GM12878 (cell line): Measurements from ENCODE around the gene GALNS. TPM values are rescaled to one million over a fixed set of nuclear protein-coding genes. Genes with fewer than 3 reads are reported as not detected.

Source experiments
- ATAC-seq: fragments of 200-7000 bp; cut with Tn5 transposase; 3 replicates; pipeline ENCODE4 v1.9.1; 2020; ENCODE audit warnings: mild to moderate bottlenecking, moderate library complexity
- BruUV-seq: library from RNA; stranded (reverse); fragments of 400-500 nt; replicated peaks from 2 replicates; lab custom pipeline; 2021; lab: Mats Ljungman, UMichigan
- CTCF ChIA-PET: fragments of 300-600 bp; sonication (Branson Sonifier 250); formaldehyde crosslinking; extraction: SDS; loops from one replicate; lab custom pipeline; 2021; ENCODE audit warnings: inconsistent platforms; lab: Yijun Ruan, JAX
- POLR2A ChIA-PET: fragments of 350-600 bp; formaldehyde crosslinking; extraction: SDS; loops from one replicate; lab custom pipeline; 2021; ENCODE audit warnings: inconsistent platforms; lab: Charles Lee
- RAD21 ChIA-PET: fragments of 300-600 bp; sonication (Branson Sonifier 250); formaldehyde crosslinking; loops from one replicate; lab custom pipeline; 2023; ENCODE audit warnings: antibody characterized with exemption; ENCODE audit not compliant: unreplicated experiment; lab: Charles Lee
- SMC1A ChIA-PET: fragments of 300-600 bp; sonication (Branson Sonifier 250); formaldehyde crosslinking; loops from one replicate; lab custom pipeline; 2023; ENCODE audit not compliant: unreplicated experiment, uncharacterized antibody; lab: Charles Lee
- DNase-seq: peaks from one replicate; pipeline ENCODE4 v3.0.0-alpha.2; 2011; ENCODE audit warnings: low read depth, low spot score
- FAIRE-seq: peaks from 3 replicates; lab custom pipeline; 2011; peaks lifted over from hg19 to GRCh38; lab: Jason Lieb, UNC
- H2AFZ ChIP-seq: 2 replicates; pipeline ENCODE4 v1.6.0; 2011; ENCODE audit warnings: low read depth, low read length, control low read depth; ENCODE audit not compliant: control insufficient read depth
- H3K27ac ChIP-seq: 2 replicates; pipeline ENCODE4 v1.5.1; 2011; ENCODE audit warnings: control low read depth; ENCODE audit not compliant: control insufficient read depth, insufficient read depth
- H3K27me3 ChIP-seq, 2 experiments: replicated peaks in 1 of 2; 2 replicates each; pipeline versions ENCODE4 v1.6.0 to v1.6.1; 2011; ENCODE audit warnings: low read length in 1 of 2; ENCODE audit not compliant: control insufficient read depth in 2 of 2, insufficient read depth in 2 of 2
- H3K36me3 ChIP-seq, 2 experiments: 2 replicates each; pipeline ENCODE4 v1.5.1; 2011; ENCODE audit warnings: low read length in 1 of 2; ENCODE audit not compliant: control insufficient read depth in 2 of 2, insufficient read depth in 2 of 2
- H3K4me1 ChIP-seq: 2 replicates; pipeline ENCODE4 v1.6.1; 2011; ENCODE audit warnings: mild to moderate bottlenecking, low read length, moderate library complexity, mixed read lengths; ENCODE audit not compliant: control insufficient read depth, insufficient read depth
- H3K4me2 ChIP-seq: 2 replicates; pipeline ENCODE4 v1.6.0; 2011; ENCODE audit warnings: control low read depth; ENCODE audit not compliant: control insufficient read depth, insufficient read depth
- H3K4me3 ChIP-seq: fragments of 200-600 bp; sonication (generic); 2 replicates; pipeline ENCODE4 v1.5.1; 2016
- H3K79me2 ChIP-seq: 2 replicates; pipeline ENCODE4 v1.6.0; 2011; ENCODE audit warnings: low read length; ENCODE audit not compliant: control insufficient read depth, insufficient read depth
- H3K9ac ChIP-seq: 2 replicates; pipeline ENCODE4 v1.8.0; 2011; ENCODE audit warnings: low read length, control low read depth, mixed read lengths; ENCODE audit not compliant: control insufficient read depth, insufficient read depth
- H3K9me3 ChIP-seq: replicated peaks from 3 replicates; pipeline ENCODE4 v1.5.1; 2011; ENCODE audit warnings: mild to moderate bottlenecking, low read length; ENCODE audit not compliant: control insufficient read depth, insufficient read depth
- H4K20me1 ChIP-seq: 2 replicates; pipeline ENCODE4 v1.6.0; 2011; ENCODE audit not compliant: control insufficient read depth, insufficient read depth
- ESRRA ChIP-seq: IDR thresholded peaks from 2 replicates; pipeline ENCODE4 v1.6.1; 2012; ENCODE audit warnings: mild to moderate bottlenecking, low read length, improper control_type of control experiment
- MTA2 ChIP-seq: fragments of 450-650 bp; IDR thresholded peaks from 2 replicates; pipeline ENCODE4 v1.6.1; 2016; ENCODE audit warnings: low read depth, mild to moderate bottlenecking, moderate library complexity
- POLR2A ChIP-seq: IDR thresholded peaks from 2 replicates; pipeline ENCODE4 v1.6.1; 2011; ENCODE audit warnings: low read depth, mild to moderate bottlenecking, low read length
- POLR2AphosphoS5 ChIP-seq: IDR thresholded peaks from 2 replicates; pipeline ENCODE4 v1.6.1; 2011; ENCODE audit warnings: mild to moderate bottlenecking, low read length, inconsistent platforms
- ZSCAN29 ChIP-seq: fragments of 450-650 bp; IDR thresholded peaks from 2 replicates; pipeline ENCODE4 v1.6.1; 2017; ENCODE audit warnings: mild to moderate bottlenecking, moderate library complexity
- WGBS: methylation state at CpG from one replicate; pipeline ENCODE4 v1.1.6; 2016; ENCODE audit warnings: low lambda C conversion rate; ENCODE audit not compliant: insufficient replicate concordance, insufficient coverage; ENCODE audit errors: missing lambda C conversion rate; 5-methylcytosine and 5-hydroxymethylcytosine counted together
- in situ Hi-C: fragments of 300-500 bp; cut with MboI; formaldehyde crosslinking; loops from 9 replicates; pipeline ENCODE4 v1.14.3; 2018; ENCODE audit warnings: mixed read lengths
- intact Hi-C: fragments of 100-400 bp; cut with micrococcal nuclease; formaldehyde crosslinking; loops from one replicate; pipeline ENCODE4 v1.14.2; 2022; ENCODE audit not compliant: unreplicated experiment
- polyA plus RNA-seq, 11 experiments: library from polyadenylated mRNA; depleted of rRNA in 4 of 11; unstranded in 6 of 11; stranded (reverse) in 5 of 11; fragments of >200 nt; fragmentation: Nextera tagmentation in 4 of 11; fragmentation: Illumina TruSeq in 1 of 11; extraction: Ambion mirVana in 4 of 11; extraction: Trizol in 1 of 11; gene quantifications; 1 replicate in 1 of 11; 2 replicates in 10 of 11; pipeline versions ENCODE4 v1.2.1 to v1.2.3, GENCODE V29; 2011 to 2016; ENCODE audit warnings: inconsistent platforms in 2 of 11, missing spikeins in 2 of 11, low read depth in 1 of 11
- total RNA-seq, 4 experiments: library from RNA; depleted of rRNA in 3 of 4; stranded (reverse); fragments of >200 nt in 3 of 4; fragmentation: Illumina TruSeq in 1 of 4; extraction: Trizol in 1 of 4; gene quantifications; 2 replicates each; pipeline versions ENCODE4 v1.2.1 to v1.2.3, GENCODE V29; 2013 to 2021
- TF ChIP-seq, protein P1 (sequence below): fragments of 450-650 bp; IDR thresholded peaks from 2 replicates; pipeline ENCODE4 v1.6.1; 2016; ENCODE audit warnings: mild to moderate bottlenecking

Gene GALNS
- total and polyA plus RNA-seq, 10 of the 15 experiments (the other 5 are each of a cell fraction or from before 2014, with no cell fraction given), result 0.37 to 12.4 (median 5.3) TPM

DNA sequence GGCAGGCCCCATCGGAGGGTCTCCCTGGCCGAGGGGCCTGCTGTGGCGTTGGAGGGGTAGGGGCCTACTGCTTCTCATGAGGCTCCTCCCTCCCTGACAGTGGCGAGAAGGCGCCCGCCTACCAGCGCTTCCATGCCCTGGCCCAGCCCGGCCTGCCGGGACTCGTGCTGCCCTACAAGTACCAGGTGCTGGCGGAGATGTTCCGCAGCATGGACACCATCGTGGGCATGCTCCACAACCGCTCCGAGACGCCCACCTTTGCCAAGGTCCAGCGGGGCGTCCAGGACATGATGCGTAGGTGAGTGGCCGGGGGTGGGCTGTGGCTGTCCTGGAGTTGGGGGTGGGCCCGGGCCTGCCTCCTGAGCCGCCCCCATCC is 51.4 kb downstream of the GALNS start:
- H3K27ac ChIP-seq, result no peak overlapping the region
- RAD21 ChIA-PET, result no interaction called here
- intact Hi-C loops, result no loop called here
- no peaks in the 10 kb centered on the region for H3K27me3 ChIP-seq
- H3K9ac ChIP-seq, result no peak overlapping the region
- H3K4me3 ChIP-seq, result peak overlapping the region; percentile 88
- ATAC-seq (no peak), DNase-seq (no peak), FAIRE-seq (no peak)
- H3K9me3 ChIP-seq, result no peaks in the 10 kb centered on the region
- in situ Hi-C loops, result no loop called here
- H3K4me2 ChIP-seq, result peak overlapping the region; percentile 66; the same call in 1 of the 2 replicates
- no TSS peak for BruUV-seq
- H4K20me1 ChIP-seq, result no peaks in the 10 kb centered on the region
- H3K4me1 ChIP-seq, result peaks cover 23% of the 10 kb centered on the region
- POLR2A ChIA-PET, result no interaction called here
- H3K79me2 ChIP-seq, result peaks cover 40% of the 10 kb centered on the region
- no peak overlapping the region for H2AFZ ChIP-seq
- SMC1A ChIA-PET, result no interaction called here
- WGBS, result 91% methylated on average over 18 of the region's 22 CpGs
- TF ChIP-seq ESRRA (no peak), POLR2A (peak; percentile 32; the same call in 1 of the 2 replicates)
- CTCF ChIA-PET, result interaction anchor here (1.1 kb wide), 1 partner anchor 68 kb away, joined by 3 read pairs; no protein-coding TSS in a partner anchor
- peaks cover 6 to 42% of the 10 kb centered on the region in 2 experiments; a peak in 3 of 4 replicates for H3K36me3 ChIP-seq

DNA sequence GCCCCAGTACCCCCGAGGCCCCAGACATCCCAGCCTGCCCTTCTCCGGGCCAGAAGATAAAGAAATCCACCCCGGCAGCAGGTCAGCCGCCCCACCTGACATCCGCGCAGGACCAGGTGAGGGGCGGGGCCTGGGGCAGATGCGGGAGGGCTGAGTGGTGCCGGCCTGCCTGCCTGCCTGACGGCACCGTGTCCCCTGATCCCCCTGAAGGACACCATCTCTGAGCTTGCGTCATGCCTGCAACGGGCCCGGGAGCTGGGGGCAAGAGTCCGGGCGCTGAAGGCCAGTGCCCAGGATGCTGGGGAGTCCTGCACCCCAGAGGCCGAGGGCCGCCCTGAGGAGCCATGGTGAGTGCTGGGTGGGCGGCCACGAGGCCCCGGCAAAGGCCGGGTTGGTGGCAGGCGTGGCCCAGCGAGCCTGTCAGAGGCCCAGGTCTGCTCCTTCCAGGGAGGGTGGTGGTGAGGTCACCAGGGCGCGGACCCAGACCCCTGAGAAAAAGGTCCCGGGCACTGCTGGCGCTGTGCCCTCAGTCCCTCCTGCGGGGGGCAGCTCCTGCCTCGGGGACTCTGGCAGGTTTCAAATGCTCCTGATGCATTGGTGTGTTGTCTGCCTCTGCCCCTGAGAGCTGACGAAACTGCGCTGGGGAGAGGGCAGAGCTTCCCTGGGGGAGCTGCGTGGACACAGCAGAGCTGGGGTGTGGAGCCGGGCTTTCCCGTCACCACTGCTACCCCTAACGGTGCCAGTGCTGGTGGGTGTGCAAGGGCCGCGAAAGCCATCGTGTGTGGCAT is 52.0 kb downstream of the GALNS start:
- FAIRE-seq (no peak), ATAC-seq (peak; percentile 61)
- peaks cover 34% of the 10 kb centered on the region for H3K79me2 ChIP-seq
- TF ChIP-seq ZSCAN29 (no peak), POLR2AphosphoS5 (peak; percentile 21; the same call in 1 of the 2 replicates), POLR2A (peak; percentile 47), MTA2 (no peak)
- TF ChIP-seq, protein P1, sequence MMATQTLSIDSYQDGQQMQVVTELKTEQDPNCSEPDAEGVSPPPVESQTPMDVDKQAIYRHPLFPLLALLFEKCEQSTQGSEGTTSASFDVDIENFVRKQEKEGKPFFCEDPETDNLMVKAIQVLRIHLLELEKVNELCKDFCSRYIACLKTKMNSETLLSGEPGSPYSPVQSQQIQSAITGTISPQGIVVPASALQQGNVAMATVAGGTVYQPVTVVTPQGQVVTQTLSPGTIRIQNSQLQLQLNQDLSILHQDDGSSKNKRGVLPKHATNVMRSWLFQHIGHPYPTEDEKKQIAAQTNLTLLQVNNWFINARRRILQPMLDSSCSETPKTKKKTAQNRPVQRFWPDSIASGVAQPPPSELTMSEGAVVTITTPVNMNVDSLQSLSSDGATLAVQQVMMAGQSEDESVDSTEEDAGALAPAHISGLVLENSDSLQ, result 0 out of 2 replicates have a peak, but pooled peaks have one; percentile 4
- TF ChIP-seq, all 136 proteins: peak for 3
- Histone ChIP-seq H3K9ac (peak overlapping the region; percentile 90), H3K27me3 (no peaks in the 10 kb centered on the region), H3K4me3 (peak overlapping the region; percentile 88), H4K20me1 (no peaks in the 10 kb centered on the region), H3K36me3 (peaks cover 6 to 39% of the 10 kb centered on the region in 2 experiments; a peak in 3 of 4 replicates), H3K9me3 (no peaks in the 10 kb centered on the region), H3K4me1 (peaks cover 23% of the 10 kb centered on the region), H3K4me2 (peak overlapping the region; percentile 66), H3K27ac (peak overlapping the region; percentile 67), H2AFZ (no peak overlapping the region)
- WGBS, result 20% methylated on average over 33 of the region's 39 CpGs
- no peak for DNase-seq
- in situ Hi-C loops (no loop called here), intact Hi-C loops (no loop called here)
- ChIA-PET RAD21 (no interaction called here), POLR2A (interaction anchor here (0.5 kb wide), 1 partner anchor 235 kb away, joined by 3 read pairs; the partner anchor contains the start of gene ZC3H18), SMC1A (no interaction called here), CTCF (interaction anchor here (0.7 to 1.1 kb wide), 2 partner anchors 10 to 67 kb away, joined by 3 read pairs; no protein-coding TSS in a partner anchor)
- no TSS peak for BruUV-seq
